Transverse colon (tissue), 4 donors: Measurements from ENCODE around the gene AKAP6.

ENCODE experiments used
- EP300 ChIP-seq: sonication (generic); formaldehyde crosslinking; IDR thresholded peaks from one replicate; pipeline ENCODE4 v1.6.1; 2017; ENCODE audit warnings: antibody characterized with exemption, low read depth
- POLR2A ChIP-seq: fragments of 450-650 bp; IDR thresholded peaks from one replicate; pipeline ENCODE4 v1.6.1; 2016; ENCODE audit warnings: antibody characterized with exemption, mild to moderate bottlenecking, moderate library complexity
- POLR2AphosphoS5 ChIP-seq, 3 donors: sonication (generic); formaldehyde crosslinking; IDR thresholded peaks; one replicate each; pipeline ENCODE4 v1.6.1; 2016; ENCODE audit warnings: antibody characterized with exemption in 3 of 3
- TF ChIP-seq, protein P1 (sequence below), 5 experiments: fragments of 200-600 bp in 3 of 5; fragments of 450-650 bp in 2 of 5; sonication (generic) in 3 of 5; IDR thresholded peaks; 1 replicate in 2 of 5; 2 replicates in 3 of 5; pipeline ENCODE4 v1.5.1; 2016 to 2017; ENCODE audit warnings: antibody characterized with exemption in 5 of 5, inconsistent platforms in 3 of 5, mild to moderate bottlenecking in 2 of 5, moderate library complexity in 1 of 5

DNA sequence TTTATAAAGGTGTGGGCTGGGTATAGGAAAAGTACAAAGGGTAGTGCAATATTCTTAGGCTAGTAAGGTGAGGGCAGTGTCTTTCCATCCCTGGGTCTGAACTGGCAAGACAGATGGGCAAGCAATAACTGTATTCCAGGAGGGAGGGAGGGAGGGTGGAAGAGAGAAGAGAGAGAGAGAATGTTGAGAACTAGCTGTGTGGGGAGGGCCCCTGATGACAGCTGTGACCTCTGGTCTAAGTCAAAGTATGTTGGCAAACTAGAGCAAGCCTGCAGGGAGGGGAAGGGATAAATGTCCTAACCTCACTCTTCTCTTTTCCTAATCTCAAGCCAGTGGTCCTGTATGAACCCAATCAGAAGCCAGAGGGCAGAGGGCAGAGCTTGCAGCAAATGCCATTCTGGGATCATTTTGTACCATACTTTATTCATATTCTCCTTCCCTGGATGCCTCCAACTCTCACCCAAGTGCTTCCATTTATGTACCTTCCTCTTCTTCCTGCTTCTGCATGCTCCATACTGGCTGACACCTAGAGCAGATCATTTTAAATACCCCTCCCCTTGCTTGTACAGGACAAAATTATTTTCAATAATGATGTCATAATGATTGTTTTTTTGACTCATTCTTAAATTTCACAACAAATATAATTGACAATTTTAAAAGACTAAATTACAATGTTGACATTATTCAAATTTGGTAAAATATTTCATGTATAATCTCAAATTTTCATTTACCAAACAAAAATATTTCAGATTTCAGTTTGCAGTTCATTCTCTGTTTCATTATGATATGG, 75.9 kb downstream of the AKAP6 start:
- TF ChIP-seq, protein P1, sequence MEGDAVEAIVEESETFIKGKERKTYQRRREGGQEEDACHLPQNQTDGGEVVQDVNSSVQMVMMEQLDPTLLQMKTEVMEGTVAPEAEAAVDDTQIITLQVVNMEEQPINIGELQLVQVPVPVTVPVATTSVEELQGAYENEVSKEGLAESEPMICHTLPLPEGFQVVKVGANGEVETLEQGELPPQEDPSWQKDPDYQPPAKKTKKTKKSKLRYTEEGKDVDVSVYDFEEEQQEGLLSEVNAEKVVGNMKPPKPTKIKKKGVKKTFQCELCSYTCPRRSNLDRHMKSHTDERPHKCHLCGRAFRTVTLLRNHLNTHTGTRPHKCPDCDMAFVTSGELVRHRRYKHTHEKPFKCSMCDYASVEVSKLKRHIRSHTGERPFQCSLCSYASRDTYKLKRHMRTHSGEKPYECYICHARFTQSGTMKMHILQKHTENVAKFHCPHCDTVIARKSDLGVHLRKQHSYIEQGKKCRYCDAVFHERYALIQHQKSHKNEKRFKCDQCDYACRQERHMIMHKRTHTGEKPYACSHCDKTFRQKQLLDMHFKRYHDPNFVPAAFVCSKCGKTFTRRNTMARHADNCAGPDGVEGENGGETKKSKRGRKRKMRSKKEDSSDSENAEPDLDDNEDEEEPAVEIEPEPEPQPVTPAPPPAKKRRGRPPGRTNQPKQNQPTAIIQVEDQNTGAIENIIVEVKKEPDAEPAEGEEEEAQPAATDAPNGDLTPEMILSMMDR (IDR thresholded peaks at IDR 0.05): no peak
- TF ChIP-seq POLR2A (no peak), EP300 (no peak), POLR2AphosphoS5 (IDR thresholded peaks at IDR 0.05) (no peak)
